IPS-NIHi11 (cell line): ENCODE measurements around the gene ARFGAP1.

Source experiments
- DNase-seq: peaks from one replicate; pipeline ENCODE4 v3.0.0; 2012; ENCODE audit warnings: mixed read lengths, low spot score

Gene ARFGAP1

DNA sequence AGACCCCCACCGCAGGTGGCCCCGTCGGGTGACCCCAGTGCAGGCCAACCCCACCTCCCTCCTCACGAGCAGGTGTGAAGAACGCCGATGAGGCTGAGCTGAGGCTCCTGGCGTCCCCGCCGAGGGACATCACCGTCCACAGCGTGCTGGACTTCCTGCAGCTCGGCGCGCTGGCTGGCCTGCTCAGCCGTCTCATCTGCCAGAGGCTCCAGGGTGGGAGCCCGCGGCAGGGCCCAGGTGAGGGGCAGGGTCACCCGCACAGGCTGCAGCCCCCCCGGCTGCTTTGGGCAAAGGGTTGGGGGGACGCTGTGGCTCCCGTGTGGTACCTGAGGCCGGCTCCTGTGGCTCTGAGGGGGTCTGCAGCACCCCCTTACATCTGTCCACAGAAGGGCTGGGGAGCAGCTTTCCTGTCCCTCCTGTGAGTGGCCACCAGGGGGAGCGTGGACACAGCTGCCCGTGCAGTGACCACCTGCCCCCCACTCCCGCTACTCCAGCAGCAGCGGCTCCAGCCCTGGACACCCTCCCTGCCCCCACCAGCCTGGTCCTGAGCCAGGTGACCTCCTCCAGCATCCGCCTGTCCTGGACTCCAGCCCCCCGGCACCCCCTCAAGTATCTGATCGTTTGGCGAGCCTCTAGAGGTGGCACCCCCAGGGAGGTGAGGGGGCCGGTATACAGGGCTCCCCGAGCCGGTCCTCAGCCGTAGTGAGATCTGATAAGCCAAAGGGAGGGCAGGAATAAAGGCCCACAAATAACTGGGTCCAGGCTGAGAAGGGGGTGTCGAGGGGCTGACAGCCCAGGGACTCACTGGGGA, 36.9 kb downstream of the ARFGAP1 start:
- DNase-seq, result peak; percentile 91

DNA sequence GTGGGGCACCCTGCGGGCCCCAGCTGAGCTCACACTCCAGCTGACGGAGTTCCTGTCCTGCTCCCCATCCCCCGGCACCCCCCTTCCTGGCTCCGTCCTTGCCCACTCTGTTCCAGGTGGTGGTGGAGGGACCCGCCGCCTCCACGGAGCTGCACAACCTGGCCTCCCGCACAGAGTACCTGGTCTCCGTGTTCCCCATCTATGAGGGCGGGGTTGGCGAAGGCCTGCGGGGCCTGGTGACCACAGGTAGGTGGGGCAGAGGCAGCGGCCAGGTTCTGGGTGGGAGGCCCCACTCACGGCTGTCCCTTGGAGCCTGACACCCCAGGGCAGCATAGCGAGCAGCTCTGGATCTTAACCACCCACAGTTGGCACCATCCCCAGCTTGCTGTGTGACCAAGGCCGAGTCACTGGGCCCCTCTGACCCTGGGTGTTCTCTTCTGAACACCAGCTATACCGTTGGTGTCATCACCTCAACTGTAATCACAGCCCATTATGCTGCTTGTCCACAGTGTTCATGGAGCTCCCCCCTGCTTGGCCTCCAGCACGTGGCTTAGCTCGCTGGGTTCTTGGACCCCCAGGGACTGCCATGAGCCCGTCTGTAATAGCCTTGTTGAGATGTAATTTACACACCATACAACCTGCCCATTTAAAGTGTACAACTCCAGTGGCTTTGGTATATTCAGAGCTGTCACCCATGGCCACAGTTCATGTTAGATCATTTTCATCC, 37.8 kb downstream of the ARFGAP1 start:
- no peak for DNase-seq

DNA sequence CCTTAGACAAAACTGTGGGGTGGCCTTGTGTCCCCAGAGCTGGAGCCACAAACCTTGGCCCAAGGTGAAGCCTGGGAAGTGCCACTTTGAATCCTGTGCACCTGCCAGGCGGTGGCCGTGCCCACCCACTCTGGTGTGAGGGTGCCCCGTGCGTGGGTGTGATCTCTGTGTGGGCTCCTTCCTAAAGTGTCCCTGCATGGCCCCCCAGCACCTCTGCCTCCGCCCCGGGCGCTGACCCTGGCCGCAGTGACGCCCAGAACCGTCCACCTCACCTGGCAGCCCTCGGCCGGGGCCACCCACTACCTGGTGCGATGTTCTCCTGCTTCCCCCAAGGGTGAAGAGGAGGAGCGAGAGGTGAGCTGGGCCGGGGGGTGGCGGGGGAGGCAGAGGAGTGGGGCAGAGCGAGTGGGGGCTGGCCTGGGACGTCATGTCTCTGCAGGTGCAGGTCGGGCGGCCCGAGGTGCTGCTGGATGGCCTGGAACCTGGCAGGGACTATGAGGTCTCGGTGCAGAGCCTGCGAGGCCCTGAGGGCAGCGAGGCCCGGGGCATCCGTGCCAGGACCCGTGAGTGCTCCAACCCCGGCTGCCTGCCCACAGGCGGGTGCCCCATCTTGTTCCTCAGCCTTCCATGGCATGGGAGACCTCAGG, 38.7 kb downstream of the ARFGAP1 start:
- no peak for DNase-seq

DNA sequence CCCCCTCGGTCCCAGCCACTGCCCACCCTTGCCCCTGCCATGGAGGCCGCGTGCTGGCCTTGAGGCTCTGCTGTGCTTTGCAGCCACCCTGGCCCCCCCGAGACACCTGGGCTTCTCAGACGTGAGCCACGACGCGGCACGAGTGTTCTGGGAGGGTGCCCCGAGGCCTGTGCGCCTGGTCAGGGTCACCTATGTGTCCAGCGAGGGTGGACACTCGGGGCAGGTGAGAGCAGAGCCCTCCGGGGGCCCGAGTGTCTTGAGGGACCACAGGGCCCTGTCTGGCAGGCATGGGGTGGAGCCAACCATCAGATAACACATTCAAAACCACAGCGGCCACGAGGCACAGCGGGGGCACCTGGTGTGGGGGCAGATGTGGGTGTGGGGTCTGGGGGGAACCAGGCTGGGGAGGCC, 39.2 kb downstream of the ARFGAP1 start:
- no peak for DNase-seq

DNA sequence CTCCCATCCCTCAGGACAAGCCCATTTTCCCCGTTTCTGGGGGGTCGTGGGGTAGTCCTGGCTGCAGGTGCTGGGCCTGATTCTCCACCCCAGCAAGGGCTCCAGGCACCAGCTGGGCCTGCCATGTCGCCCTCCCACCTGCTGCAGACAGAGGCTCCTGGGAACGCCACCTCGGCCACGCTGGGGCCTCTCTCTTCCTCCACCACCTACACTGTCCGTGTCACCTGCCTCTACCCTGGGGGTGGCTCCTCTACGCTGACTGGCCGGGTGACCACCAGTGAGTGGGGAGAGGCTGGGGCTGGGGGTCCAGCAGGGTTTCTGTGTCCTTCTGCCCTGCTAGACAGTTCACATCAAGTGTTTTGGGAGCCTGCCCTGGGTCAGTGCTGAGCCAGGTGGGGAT, 39.7 kb downstream of the ARFGAP1 start:
- DNase-seq, result no peak

DNA sequence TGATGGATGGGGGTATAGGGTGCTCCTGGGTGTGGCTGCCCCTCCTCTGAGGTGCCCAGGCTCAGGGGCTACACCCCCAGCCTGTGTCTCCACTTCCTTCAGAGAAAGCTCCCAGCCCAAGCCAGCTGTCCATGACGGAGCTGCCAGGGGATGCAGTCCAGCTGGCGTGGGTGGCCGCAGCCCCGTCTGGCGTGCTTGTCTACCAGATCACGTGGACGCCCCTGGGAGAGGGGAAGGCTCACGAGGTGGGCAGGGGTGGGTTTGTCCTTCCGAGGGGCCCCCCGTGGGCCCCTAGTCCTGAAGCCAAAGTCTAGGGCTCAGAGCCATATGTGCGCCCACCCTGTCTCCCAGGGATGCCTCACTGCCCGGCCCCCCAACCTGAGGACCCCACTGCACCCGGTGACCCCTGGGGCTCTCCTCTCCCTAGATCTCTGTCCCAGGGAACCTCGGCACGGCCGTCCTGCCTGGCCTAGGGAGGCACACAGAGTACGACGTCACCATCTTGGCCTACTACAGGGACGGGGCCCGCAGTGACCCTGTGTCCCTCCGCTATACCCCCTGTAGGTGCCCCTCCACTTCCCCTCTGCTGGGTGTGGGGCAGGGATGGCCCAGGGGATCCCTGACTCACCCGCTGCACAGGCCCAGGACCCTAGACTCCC, 40.2 kb downstream of the ARFGAP1 start:
- DNase-seq, result no peak

DNA sequence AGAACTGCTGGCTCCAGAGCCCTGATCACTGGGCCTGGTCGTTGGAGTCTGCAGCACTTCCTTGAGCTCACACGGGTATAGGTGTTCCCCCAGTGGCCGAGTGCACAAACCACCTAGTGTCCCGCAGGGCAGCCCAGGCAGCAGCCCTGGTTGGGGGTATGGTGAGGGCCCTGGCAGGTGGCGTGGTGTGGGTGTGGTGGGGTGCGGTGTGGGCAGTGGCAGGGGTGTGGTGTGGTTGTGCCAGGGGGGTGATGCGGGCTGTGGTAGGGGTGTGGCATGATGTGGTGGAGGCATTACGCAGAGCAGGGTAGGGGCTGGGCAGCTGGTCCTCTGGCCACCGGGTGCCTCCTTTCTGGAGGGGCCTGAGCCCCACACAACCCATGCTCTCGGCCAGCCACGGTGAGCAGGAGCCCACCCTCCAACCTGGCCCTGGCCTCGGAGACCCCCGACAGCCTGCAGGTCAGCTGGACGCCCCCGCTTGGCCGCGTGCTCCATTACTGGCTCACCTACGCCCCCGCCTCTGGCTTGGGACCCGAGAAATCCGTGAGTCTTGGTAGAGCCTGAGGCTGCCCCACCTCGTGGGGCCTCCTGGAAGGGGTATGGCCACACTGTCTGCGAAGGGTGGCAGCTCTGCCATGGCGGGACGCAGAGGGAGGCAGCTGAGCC, 40.9 kb downstream of the ARFGAP1 start:
- DNase-seq, result no peak

DNA sequence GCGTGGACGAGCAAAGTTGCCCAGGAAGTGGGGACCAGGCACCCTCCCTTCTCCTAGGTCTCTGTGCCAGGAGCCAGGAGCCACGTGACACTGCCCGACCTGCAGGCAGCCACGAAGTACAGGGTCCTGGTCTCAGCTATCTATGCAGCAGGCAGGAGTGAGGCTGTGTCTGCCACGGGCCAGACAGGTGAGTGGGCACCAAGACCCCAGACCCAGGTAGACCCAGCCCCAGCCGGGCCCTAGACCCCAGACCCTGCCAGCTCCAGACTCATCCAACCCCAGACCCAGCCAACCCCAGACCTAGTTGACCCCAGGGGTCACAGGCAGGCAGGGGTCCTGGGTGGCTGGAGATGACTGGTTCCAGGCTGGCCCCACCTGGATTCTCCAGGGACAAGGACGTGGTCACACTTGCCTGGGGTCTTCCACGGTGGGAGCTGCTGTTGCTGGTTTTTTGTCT, 41.4 kb downstream of the ARFGAP1 start:
- DNase-seq, result no peak

DNA sequence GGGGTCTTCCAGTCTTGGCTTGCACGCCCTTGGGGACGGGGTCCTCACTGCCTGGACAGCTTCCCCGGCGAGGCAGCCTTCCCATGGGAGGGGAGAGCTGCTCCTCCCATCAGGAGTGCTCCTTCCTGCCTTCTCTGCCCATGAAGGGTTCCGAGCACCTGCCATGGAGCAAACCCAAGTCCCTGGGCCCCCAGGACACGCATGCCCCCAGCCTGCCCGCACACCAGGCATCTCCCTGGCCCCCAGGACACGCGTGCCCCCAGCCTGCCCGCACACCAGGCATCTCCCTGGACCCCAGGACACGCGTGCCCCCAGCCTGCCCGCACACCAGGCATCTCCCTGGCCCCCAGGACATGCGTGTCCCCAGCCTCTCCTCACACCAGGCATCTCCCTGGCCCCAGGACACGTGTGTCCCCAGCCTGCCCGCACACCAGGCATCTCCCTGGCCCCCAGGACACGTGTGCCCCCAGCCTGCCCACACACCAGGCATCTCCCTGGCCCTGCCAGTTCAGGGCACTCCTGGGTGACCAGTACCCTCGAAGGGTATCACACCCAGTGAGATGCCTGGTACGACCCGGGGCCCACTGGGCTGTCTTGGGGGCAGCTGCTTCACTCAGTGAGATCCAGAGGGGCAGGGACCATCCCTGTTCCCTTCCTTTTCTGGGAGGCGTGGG, 42.1 kb downstream of the ARFGAP1 start:
- DNase-seq, result no peak

DNA sequence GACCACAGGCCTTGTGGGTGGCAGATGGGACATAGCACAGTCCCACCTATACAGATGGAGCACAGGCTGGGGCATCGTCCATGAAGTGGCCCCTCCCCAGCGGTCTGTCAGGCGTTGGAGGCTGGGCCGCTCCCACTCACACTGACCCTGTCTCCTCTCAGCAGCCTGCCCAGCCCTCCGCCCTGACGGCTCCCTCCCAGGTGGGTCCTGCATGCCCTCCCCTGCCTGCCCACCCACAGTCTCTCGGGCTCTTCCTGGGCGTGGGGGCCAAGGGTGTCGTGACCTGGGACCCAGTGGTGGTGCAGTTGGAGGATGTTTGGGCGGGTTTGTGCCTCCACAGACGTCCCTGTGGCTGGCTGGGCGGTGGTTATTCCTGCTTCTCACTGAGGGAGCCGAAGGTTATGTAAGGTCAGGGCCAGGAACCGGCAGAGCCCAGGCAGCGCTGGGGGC, 42.7 kb downstream of the ARFGAP1 start:
- DNase-seq, result no peak

DNA sequence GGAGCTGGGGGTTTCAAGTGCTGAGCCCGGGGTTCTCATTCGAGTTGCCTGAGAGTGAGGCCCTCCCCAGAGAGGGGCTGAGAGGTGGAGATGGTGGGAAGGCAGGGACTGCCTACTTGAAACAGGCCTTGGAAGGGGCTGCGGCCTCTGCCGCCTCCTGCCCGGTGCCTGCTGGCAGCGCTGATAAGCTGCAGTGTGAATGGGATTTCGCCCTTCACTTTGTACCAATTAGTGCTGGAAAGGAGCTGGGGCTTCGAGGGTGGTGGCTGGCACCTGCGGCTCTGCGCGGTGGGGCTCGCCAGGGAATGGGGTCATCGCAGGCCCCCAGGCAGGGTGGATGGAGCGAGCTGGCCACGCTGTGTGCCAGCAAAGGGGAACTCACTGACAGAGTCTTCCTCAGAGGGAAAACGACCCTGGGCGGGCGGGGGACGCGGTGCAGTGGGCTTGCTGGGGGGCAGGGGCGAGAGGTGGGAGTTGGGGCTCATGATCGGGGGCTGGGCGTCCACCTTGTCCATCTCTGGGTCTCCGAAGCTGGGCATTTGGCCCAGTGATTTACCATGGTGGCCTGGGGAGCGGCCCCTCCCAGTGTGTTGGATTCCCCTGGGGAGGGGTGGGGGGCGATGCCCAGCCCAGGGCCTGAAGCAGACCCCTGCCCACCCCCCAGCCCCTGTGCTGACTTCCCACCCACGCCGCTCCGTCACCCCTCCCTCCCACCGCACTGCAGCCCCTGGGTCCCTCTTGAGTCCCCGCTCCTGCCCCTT, 43.3 kb downstream of the ARFGAP1 start:
- DNase-seq, result no peak

DNA sequence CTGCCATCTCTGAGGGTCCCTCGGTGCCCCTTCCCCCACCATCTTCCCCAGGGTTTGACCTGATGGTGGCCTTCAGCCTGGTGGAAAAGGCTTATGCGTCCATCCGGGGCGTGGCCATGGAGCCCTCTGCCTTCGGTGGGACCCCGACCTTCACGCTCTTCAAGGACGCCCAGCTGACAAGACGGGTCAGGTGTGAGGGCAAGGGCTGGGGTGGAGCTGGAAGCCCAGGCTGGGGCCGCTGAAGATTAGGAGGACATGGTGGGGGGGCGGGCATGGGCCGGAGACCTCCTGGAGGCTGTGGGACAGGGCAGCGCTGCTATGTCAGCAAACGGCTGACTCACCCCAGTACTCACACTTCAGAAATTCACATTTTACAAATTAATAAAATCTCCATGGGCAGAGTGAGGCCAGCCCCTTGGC, 43.9 kb downstream of the ARFGAP1 start:
- no peak for DNase-seq

DNA sequence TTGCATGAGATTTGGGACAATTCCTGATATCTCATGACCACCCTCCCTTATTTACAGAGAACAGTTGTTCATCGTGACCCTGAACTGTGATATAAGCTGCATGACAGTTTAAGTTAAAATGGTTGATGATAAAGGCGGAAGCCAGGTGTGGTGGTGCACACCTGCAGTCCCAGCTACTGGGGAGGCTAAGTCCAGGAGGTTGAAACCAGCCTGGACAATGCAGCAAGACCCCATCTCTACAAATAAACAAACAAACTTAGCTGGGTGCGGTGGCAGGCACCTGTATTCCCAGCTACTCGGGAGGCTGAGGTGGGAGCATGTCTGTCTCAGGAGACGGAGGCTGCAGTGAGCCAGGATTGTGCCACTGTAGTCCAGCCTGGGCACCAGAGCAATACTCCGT, 44.4 kb downstream of the ARFGAP1 start:
- DNase-seq, result no peak

DNA sequence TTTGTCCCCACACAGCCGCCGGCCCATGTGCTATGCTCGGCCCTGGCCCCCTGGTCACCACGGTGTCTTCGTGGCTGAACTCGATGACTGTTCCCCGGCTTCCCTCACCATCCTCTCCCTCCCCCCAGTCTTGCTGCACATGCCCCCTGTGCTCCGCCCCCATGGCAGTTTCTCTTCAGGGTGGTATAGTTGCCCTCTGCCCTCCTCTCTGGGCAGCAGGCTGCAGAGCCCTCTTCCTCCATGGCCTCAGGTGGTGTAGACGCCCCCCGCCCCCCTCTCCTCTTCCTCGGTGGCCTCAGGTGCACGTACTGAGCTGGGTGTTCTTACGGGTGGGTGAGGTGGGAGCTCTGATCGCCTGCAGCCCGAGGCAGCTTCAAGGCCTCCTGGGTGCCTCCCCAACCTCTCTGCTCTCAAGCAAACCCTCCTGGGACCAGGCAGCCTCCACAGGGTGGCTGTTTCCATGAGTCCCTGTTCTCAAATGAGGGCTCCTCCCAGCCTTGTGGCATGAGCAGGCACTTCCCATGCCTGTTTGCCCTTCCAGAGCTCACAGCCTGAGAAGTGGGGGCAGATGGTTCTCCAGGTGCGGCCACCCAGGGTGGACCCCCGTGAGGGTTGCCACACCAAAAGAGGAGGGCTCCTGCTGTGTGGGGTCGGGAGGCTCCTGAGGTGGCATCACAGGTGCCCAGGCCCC, 45.1 kb downstream of the ARFGAP1 start:
- no peak for DNase-seq

DNA sequence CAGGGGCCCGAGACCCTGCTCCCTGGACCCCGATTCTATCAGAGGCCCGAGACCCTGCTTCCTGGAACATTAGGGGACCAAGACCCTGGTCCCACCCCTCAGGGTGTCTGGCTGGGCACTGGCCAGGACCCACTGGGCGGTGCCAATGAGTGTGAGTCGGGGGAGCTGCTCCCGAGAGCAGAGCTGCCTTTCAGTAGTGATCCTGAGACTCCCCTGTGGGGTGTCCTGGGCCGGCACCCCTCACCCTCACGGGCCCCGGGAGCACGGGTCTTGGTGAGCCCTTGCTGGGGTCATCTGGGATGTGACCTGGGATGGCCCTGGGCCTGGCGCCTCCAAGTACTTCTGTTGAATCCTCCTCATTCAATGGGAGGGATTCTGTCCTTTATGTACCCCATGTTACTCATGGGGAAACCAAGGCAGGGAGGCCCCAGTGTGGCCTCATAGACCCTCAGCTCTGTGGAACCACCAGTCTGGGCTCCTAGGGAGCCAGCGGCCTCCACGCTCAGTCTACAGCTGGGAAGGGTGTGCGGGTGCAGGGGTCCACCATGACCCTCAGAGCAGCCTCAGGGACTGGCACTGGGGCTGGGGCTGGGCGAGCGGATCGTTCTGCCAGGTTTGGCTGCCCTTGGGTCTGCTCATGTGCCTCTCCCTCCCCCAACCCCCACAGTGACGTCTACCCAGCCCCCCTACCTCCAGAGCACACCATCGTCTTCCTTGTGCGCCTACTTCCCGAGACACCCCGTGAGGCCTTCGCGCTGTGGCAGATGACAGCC, 46.0 kb downstream of the ARFGAP1 start:
- no peak for DNase-seq

DNA sequence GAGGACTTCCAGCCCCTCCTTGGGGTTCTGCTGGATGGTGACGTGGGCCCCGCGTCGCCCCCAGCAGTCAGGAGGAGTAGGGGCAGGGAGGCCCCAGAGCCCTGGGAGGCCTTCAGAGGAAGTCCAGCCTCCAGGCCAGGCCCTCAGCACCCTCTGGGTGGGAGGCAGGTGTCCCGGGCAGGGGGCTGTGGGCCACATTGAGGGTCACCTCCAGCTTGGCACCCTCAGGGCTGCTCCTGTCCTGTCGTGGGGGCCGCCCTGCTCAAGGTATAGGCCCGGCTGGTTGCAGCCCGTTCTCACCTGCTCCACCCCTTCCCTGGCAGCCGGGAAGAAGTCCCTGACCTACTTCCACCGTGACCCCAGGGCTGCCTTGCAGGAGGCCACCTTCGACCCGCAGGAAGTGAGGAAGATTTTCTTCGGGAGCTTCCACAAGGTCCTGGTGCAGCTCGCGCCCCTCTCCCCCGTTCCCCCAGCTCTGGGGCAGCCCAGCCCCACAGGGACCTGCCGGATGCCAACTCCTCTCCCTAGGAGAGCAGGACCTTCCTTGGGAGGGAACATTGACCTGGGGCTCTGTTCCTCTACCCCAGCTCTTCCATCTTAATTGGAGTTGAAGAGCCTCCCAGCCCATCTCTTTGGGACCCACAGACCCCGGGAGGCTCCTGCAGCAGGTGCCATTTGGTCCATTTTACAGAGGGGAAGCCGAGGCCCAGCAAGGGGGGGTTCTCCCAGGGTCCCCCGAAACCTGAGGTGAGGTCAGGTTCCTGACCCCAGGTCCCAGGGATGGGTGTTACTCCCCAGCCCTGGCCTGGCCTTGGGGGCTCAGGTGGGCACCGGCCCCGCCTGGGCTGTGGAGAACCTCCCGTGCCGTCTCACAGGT, 46.8 kb downstream of the ARFGAP1 start:
- no peak for DNase-seq

DNA sequence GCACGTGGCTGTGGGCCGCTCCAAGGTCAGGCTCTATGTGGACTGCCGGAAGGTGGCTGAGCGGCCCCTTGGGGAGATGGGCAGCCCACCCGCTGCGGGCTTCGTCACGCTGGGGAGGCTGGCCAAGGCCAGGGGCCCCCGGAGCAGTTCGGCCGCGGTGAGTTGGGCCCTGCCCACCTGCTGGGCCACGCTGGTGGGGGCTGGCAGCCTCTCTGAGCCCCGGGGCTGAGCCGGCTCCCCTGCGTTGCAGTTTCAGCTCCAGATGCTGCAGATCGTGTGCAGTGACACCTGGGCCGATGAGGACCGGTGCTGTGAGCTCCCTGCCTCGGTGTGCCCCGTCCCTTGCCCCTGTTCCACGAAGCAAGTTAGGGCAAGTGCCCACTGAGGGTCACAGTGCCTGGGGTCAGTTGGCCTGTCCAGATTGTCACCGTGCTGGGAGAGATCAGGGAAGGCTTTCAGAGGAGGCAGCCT, 47.5 kb downstream of the ARFGAP1 start:
- no peak for DNase-seq

DNA sequence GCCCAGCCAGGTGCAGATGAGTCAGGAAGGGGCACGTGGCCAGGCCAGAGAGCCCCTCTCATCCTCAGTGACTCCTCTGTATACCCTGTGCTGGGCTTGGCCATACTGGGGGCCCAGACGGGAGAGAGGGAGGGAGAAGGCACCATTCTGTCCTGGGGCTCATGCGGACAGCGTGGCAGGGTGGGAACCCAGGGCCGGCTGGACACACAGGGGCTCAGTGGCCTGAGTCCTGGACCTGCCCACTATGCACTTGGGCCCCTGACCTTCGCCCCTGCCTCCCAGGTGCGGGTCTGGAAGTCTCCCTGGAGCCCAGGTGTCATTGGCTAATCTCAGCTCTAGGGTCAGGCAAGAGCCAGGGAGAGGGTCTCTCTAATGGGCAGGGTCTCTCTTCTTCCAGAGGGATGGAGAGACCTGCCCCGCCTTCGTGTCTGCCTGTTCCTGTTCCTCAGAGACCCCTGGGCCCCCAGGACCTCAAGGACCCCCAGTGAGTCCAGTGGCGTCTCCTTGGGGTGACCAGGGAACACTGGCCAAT, 48.1 kb downstream of the ARFGAP1 start:
- DNase-seq, result no peak
